Caco-2 (cell line): Measurements from ENCODE around the gene GLE1. TPM values are rescaled to one million over a fixed set of nuclear protein-coding genes. Genes with fewer than 3 reads are reported as not detected.

Source experiments
- Bru-seq: library from RNA; stranded (reverse); fragments of 400-500 nt; gene quantifications from one replicate; lab custom pipeline; 2021; lab: Mats Ljungman, UMichigan
- BruChase-seq, 2 experiments: library from RNA; stranded (reverse); fragments of 400-500 nt; gene quantifications; one replicate each; lab custom pipeline; 2021; lab: Mats Ljungman, UMichigan
- BruUV-seq: library from RNA; stranded (reverse); fragments of 400-500 nt; replicated peaks from 2 replicates; lab custom pipeline; 2021; lab: Mats Ljungman, UMichigan
- CTCF ChIA-PET: fragments of 300-600 bp; sonication (Branson Sonifier 250); formaldehyde crosslinking; loops from one replicate; lab custom pipeline; 2022; ENCODE audit warnings: antibody characterized with exemption; lab: Charles Lee
- POLR2A ChIA-PET: fragments of 300-600 bp; sonication (Branson Sonifier 250); formaldehyde crosslinking; loops from one replicate; lab custom pipeline; 2022; ENCODE audit warnings: antibody characterized with exemption; lab: Charles Lee
- DNase-seq, 2 experiments: peaks; one replicate each; pipeline versions ENCODE4 v3.0.0 to v3.0.0-alpha.2; 2020 to 2022
- H3K27me3 ChIP-seq: replicated peaks from 2 replicates; pipeline ENCODE4 v1.6.0; 2011; ENCODE audit warnings: low read length; ENCODE audit not compliant: control insufficient read depth, insufficient read depth
- H3K36me3 ChIP-seq: 2 replicates; pipeline ENCODE4 v1.5.1; 2011; ENCODE audit warnings: low read length; ENCODE audit not compliant: control insufficient read depth, insufficient read depth
- H3K4me1 ChIP-seq: fragments of 250-450 bp; sonication (Bioruptor Pico); 2 replicates; pipeline ENCODE4 v1.5.1; 2020; ENCODE audit warnings: mild to moderate bottlenecking
- H3K4me3 ChIP-seq: 2 replicates; pipeline ENCODE4 v1.5.1; 2011; ENCODE audit warnings: low read depth, mild to moderate bottlenecking, control low read depth, low read length
- H3K9me3 ChIP-seq: fragments of 250-450 bp; sonication (Bioruptor Pico); 2 replicates; pipeline ENCODE4 v1.5.1; 2020; ENCODE audit warnings: mild to moderate bottlenecking, moderate library complexity
- H3K27ac Mint-ChIP-seq: one replicate; pipeline ENCODE4 v1.8.0; 2022; ENCODE audit warnings: mixed read lengths; ENCODE audit not compliant: unreplicated experiment
- H3K27me3 Mint-ChIP-seq: one replicate; pipeline ENCODE4 v1.8.0; 2022; ENCODE audit warnings: mixed read lengths; ENCODE audit not compliant: insufficient read depth, unreplicated experiment
- H3K36me3 Mint-ChIP-seq: one replicate; pipeline ENCODE4 v1.8.0; 2022; ENCODE audit warnings: mild to moderate bottlenecking, mixed read lengths; ENCODE audit not compliant: insufficient read depth, unreplicated experiment
- H3K4me1 Mint-ChIP-seq: one replicate; pipeline ENCODE4 v1.8.0; 2022; ENCODE audit warnings: low read depth, mixed read lengths; ENCODE audit not compliant: unreplicated experiment
- H3K4me3 Mint-ChIP-seq: one replicate; pipeline ENCODE4 v1.8.0; 2022; ENCODE audit warnings: mild to moderate bottlenecking, moderate library complexity, mixed read lengths; ENCODE audit not compliant: unreplicated experiment
- H3K9me3 Mint-ChIP-seq: one replicate; pipeline ENCODE4 v1.8.0; 2022; ENCODE audit warnings: mixed read lengths; ENCODE audit not compliant: unreplicated experiment
- CTCF ChIP-seq, 2 experiments: fragments of 200-600 bp in 1 of 2; IDR thresholded peaks; 1 replicate in 1 of 2; 2 replicates in 1 of 2; pipeline versions ENCODE4 v1.5.1 to v1.8.0; 2011 to 2022; ENCODE audit warnings: antibody characterized with exemption in 1 of 2, control low read depth in 1 of 2, inconsistent platforms in 1 of 2, low read depth in 1 of 2, low read length in 1 of 2, mild to moderate bottlenecking in 1 of 2, moderate library complexity in 1 of 2; ENCODE audit not compliant: insufficient read depth in 1 of 2, severe bottlenecking in 1 of 2, unreplicated experiment in 1 of 2
- intact Hi-C: fragments of 100-400 bp; cut with micrococcal nuclease; formaldehyde crosslinking; loops from one replicate; pipeline ENCODE4 v1.10.0; 2022; ENCODE audit not compliant: unreplicated experiment
- long read RNA-seq: library from polyadenylated mRNA; stranded (forward); transcript quantifications from one replicate; pipeline ENCODE4 v2.0.0, GENCODE V29; 2022
- total RNA-seq: library from RNA; stranded (reverse); gene quantifications from 2 replicates; pipeline ENCODE4 v1.2.3, GENCODE V29; 2022

Gene GLE1
- total RNA-seq (30.4 and 30.8 TPM in 2 replicates), Bru-seq, nascent RNA (percentile 65 among the genes with signal in this experiment), BruChase-seq, experiment 1, labeled RNA remaining after a 2-hour chase (percentile 67 among the genes with signal in this experiment), BruChase-seq, experiment 2, labeled RNA remaining after a 6-hour chase (percentile 76 among the genes with signal in this experiment)
- long read RNA-seq, transcript GLE1-201 (16 exons, 3,321 nt), result major isoform, 37 of 79 reads
- long read RNA-seq, partial matches to known transcripts, result 7 of 79 reads
- long read RNA-seq, other reads (novel, unspliced or antisense), result 32 of 79 reads

- Histone ChIP-seq H3K9me3 (no peaks in the 10 kb centered on the region), H3K4me3 (peak within 1 kb of the TSS; percentile 99), H3K36me3 (no peaks in the 10 kb centered on the region; the same call in 1 of the 2 replicates), H3K27me3 (no peaks in the 10 kb centered on the region), H3K4me1 (peaks cover 16% of the 10 kb centered on the region)
- Mint-ChIP-seq H3K4me1 (no peaks in the 10 kb centered on the region), H3K27ac (peak within 1 kb of the TSS; percentile 97), H3K4me3 (peak within 1 kb of the TSS; percentile 96), H3K36me3 (peaks cover 32% of the 10 kb centered on the region), H3K9me3 (no peaks in the 10 kb centered on the region), H3K27me3 (no peaks in the 10 kb centered on the region)
- TSS peak; percentile 50 for BruUV-seq
- ChIA-PET POLR2A (interaction anchor here (0.6 to 1.4 kb wide), 7 partner anchors 10 to 713 kb away, joined by 3 to 11 read pairs (median 5); partner anchors contain the start of gene SPTAN1), CTCF (interaction anchor here (0.5 to 1.2 kb wide), 3 partner anchors 55 to 108 kb away, joined by 3 to 7 read pairs (median 3); no protein-coding TSS in a partner anchor)
- no peak for TF ChIP-seq CTCF (IDR thresholded peaks at IDR 0.05; ENCODE audit: insufficient read depth in 1 of 2, low read depth in 1 of 2, low read length in 1 of 2, severe bottlenecking in 1 of 2, unreplicated experiment in 1 of 2)
- peak; percentile 94 to 97 for DNase-seq
- intact Hi-C loops, result loop anchor here (2.0 to 10.0 kb wide), 3 partner anchors 48 to 130 kb away; partner anchors contain the start of genes ODF2, SPTAN1 and URM1
Measured at GRCh38 chr9:128504485-128505413, at the start of gene GLE1. Gene GLE1, plus strand, starts transcription at chr9:128504719. Its CDS starts 87 bp downstream, at chr9:128504806.

GRCh38 chr9:128454991-128455390 lies 49.5 kb upstream of the GLE1 start:
- H3K4me1 Mint-ChIP-seq, result peaks cover 7% of the 10 kb centered on the region
- H3K27me3 ChIP-seq, result no peaks in the 10 kb centered on the region
- peak overlapping the region; percentile 27 for H3K4me3 ChIP-seq
- TF ChIP-seq CTCF (IDR thresholded peaks at IDR 0.05; ENCODE audit: insufficient read depth in 1 of 2, low read depth in 1 of 2, low read length in 1 of 2, severe bottlenecking in 1 of 2, unreplicated experiment in 1 of 2), result no peak
- peak; percentile 45 to 60 for DNase-seq
- no peaks in the 10 kb centered on the region for H3K9me3 ChIP-seq
- H3K36me3 Mint-ChIP-seq, result peaks cover 35% of the 10 kb centered on the region
- intact Hi-C loops, result loop anchor here (5.0 kb wide), 1 partner anchor 158 kb away; no protein-coding TSS in a partner anchor
- CTCF ChIA-PET, result no interaction called here
- H3K4me1 ChIP-seq, result 0 out of 2 replicates have a peak, but pooled peaks cover 6% of the 10 kb centered on the region
- peak overlapping the region; percentile 94 for H3K27ac Mint-ChIP-seq
- H3K36me3 ChIP-seq, result no peaks in the 10 kb centered on the region
- H3K27me3 Mint-ChIP-seq, result peaks cover 3% of the 10 kb centered on the region
- peak overlapping the region; percentile 100 for H3K4me3 Mint-ChIP-seq
- POLR2A ChIA-PET, result no interaction called here
- BruUV-seq, result TSS peak; percentile 57
- H3K9me3 Mint-ChIP-seq, result no peaks in the 10 kb centered on the region
